ENCODE measurements around the gene LAGE3.
A peak's percentile ranks its signal among the peaks of the same experiment; 100 is the strongest.

The LAGE3 gene

GRCh38 chrX:154458116-154458953, 20.7 kb downstream of the LAGE3 start, which contains the start of gene PLXNA3:
PLXNA3 (plus strand) TSS chrX:154458281; CDS start chrX:154460184, 1,903 bp downstream.
- TF ChIP-seq MYC (IDR thresholded peaks at IDR 0.05; ENCODE audit: low read depth, low read length) (no peak), MAX (IDR thresholded peaks at IDR 0.05; ENCODE audit: low read depth, low read length) (no peak), POLR2A (IDR thresholded peaks at IDR 0.05; ENCODE audit: extremely low read depth, insufficient read length) (no peak), CTCF (IDR thresholded peaks at IDR 0.05; ENCODE audit: low read depth, low read length) (no peak)
- H3K4me3 ChIP-seq (ENCODE audit: low read depth, low read length) = peak within 1 kb of the TSS; percentile 62
- DNase-seq (ENCODE audit: low read depth) = peak; percentile 62

GRCh38 chrX:154457491-154458115, 21.5 kb downstream of the LAGE3 start:
- peak overlapping the region; percentile 28 for H3K4me3 ChIP-seq (ENCODE audit: low read depth, low read length)

GRCh38 chrX:154452823-154453222, 26.3 kb downstream of the LAGE3 start:
- DNase-seq (ENCODE audit: low read depth) = no peak
- no peak for TF ChIP-seq CTCF (IDR thresholded peaks at IDR 0.05; ENCODE audit: low read depth, low read length)
- no peak for TF ChIP-seq MYC (IDR thresholded peaks at IDR 0.05; ENCODE audit: low read depth, low read length)
- no peak for TF ChIP-seq POLR2A (IDR thresholded peaks at IDR 0.05; ENCODE audit: extremely low read depth, insufficient read length)
- TF ChIP-seq MAX (IDR thresholded peaks at IDR 0.05; ENCODE audit: low read depth, low read length) = no peak
- no peak overlapping the region for H3K4me3 ChIP-seq (ENCODE audit: low read depth, low read length)

More at GRCh38 chrX:154457491-154458115, 21.5 kb downstream of the LAGE3 start:
- DNase-seq (ENCODE audit: low read depth) = peak; percentile 45
- TF ChIP-seq POLR2A (IDR thresholded peaks at IDR 0.05; ENCODE audit: extremely low read depth, insufficient read length) (no peak), MYC (IDR thresholded peaks at IDR 0.05; ENCODE audit: low read depth, low read length) (no peak), MAX (IDR thresholded peaks at IDR 0.05; ENCODE audit: low read depth, low read length) (no peak), CTCF (IDR thresholded peaks at IDR 0.05; ENCODE audit: low read depth, low read length) (no peak)

GRCh38 chrX:154450312-154450711, 28.8 kb downstream of the LAGE3 start:
- H3K4me3 ChIP-seq (ENCODE audit: low read depth, low read length) = no peak overlapping the region
- DNase-seq (ENCODE audit: low read depth) = no peak
- TF ChIP-seq CTCF (IDR thresholded peaks at IDR 0.05; ENCODE audit: low read depth, low read length) (no peak), MYC (IDR thresholded peaks at IDR 0.05; ENCODE audit: low read depth, low read length) (no peak), MAX (IDR thresholded peaks at IDR 0.05; ENCODE audit: low read depth, low read length) (no peak), POLR2A (IDR thresholded peaks at IDR 0.05; ENCODE audit: extremely low read depth, insufficient read length) (no peak)

- no peak for DNase-seq (ENCODE audit: low read depth)
- H3K4me3 ChIP-seq (ENCODE audit: low read depth, low read length) = no peak overlapping the region
- TF ChIP-seq CTCF (IDR thresholded peaks at IDR 0.05; ENCODE audit: low read depth, low read length) (no peak), POLR2A (IDR thresholded peaks at IDR 0.05; ENCODE audit: extremely low read depth, insufficient read length) (no peak), MAX (IDR thresholded peaks at IDR 0.05; ENCODE audit: low read depth, low read length) (no peak), MYC (IDR thresholded peaks at IDR 0.05; ENCODE audit: low read depth, low read length) (no peak)
These were observed 29.5 kb downstream of the LAGE3 start for GRCh38 chrX:154449618-154450017.

Measured in NB4 (cell line).